DOHH2 (cell line): ENCODE results near the gene TP63.

Experiments
- H3F3A ChIP-seq: fragments of 200-600 bp; sonication (generic), shearing (Covaris generic); 2 replicates; pipeline ENCODE4 v1.6.0; 2016; ENCODE audit warnings: antibody characterized with exemption, mild to moderate bottlenecking; ENCODE audit not compliant: control insufficient read depth, insufficient read depth
- H3K27ac ChIP-seq: fragments of 200-600 bp; sonication (generic); 2 replicates; pipeline ENCODE4 v1.5.1; 2014; ENCODE audit warnings: low read depth, mild to moderate bottlenecking, low read length, moderate library complexity
- H3K27me3 ChIP-seq: fragments of 200-600 bp; sonication (generic); 2 replicates; pipeline ENCODE4 v1.6.1; 2014; ENCODE audit warnings: mild to moderate bottlenecking, low read length, mixed read lengths; ENCODE audit not compliant: control insufficient read depth
- H3K36me3 ChIP-seq: fragments of 200-600 bp; sonication (generic); 2 replicates; pipeline ENCODE4 v1.6.1; 2014; ENCODE audit warnings: mild to moderate bottlenecking, low read length, moderate library complexity, mixed read lengths; ENCODE audit not compliant: control insufficient read depth
- H3K4me1 ChIP-seq: fragments of 200-600 bp; sonication (generic); 2 replicates; pipeline ENCODE4 v1.6.1; 2014; ENCODE audit warnings: mild to moderate bottlenecking, low read length, mixed read lengths; ENCODE audit not compliant: control insufficient read depth
- H3K4me2 ChIP-seq: fragments of 200-600 bp; sonication (generic); 2 replicates; pipeline ENCODE4 v1.6.0; 2014; ENCODE audit warnings: mild to moderate bottlenecking, low read length, moderate library complexity
- H3K4me3 ChIP-seq: fragments of 200-600 bp; sonication (generic); 2 replicates; pipeline ENCODE4 v1.5.1; 2014; ENCODE audit warnings: mild to moderate bottlenecking, low read length, mixed read lengths
- H3K79me2 ChIP-seq: fragments of 200-600 bp; sonication (generic); 2 replicates; pipeline ENCODE4 v1.6.1; 2014; ENCODE audit warnings: mild to moderate bottlenecking, low read length, mixed read lengths; ENCODE audit not compliant: control insufficient read depth
- H3K9me2 ChIP-seq: fragments of 200-600 bp; sonication (generic); replicated peaks from 2 replicates; pipeline ENCODE4 v1.6.1; 2014; ENCODE audit warnings: mild to moderate bottlenecking, low read length, mixed read lengths; ENCODE audit not compliant: control insufficient read depth
- H3K9me3 ChIP-seq: fragments of 200-600 bp; sonication (generic); 2 replicates; pipeline ENCODE4 v1.6.1; 2014; ENCODE audit warnings: antibody characterized with exemption, low read length, mixed read lengths; ENCODE audit not compliant: control insufficient read depth, insufficient read depth
- H4K20me1 ChIP-seq: fragments of 200-600 bp; sonication (generic); 2 replicates; pipeline ENCODE4 v1.6.0; 2014; ENCODE audit warnings: low read depth, mild to moderate bottlenecking, antibody characterized with exemption, low read length, moderate library complexity; ENCODE audit not compliant: control insufficient read depth, insufficient read depth
- CTCF ChIP-seq: fragments of 200-600 bp; sonication (generic); IDR thresholded peaks from one replicate; pipeline ENCODE4 v1.5.1; 2014; ENCODE audit warnings: antibody characterized with exemption, mild to moderate bottlenecking, low read depth, low read length; ENCODE audit not compliant: poor library complexity, severe bottlenecking
- EZH2phosphoT487 ChIP-seq: fragments of 200-600 bp; sonication (generic); IDR thresholded peaks from 2 replicates; pipeline ENCODE4 v1.6.1; 2017; ENCODE audit warnings: borderline replicate concordance, mild to moderate bottlenecking, antibody characterized with exemption, low read length, moderate library complexity, mixed read lengths

Gene TP63

DNA sequence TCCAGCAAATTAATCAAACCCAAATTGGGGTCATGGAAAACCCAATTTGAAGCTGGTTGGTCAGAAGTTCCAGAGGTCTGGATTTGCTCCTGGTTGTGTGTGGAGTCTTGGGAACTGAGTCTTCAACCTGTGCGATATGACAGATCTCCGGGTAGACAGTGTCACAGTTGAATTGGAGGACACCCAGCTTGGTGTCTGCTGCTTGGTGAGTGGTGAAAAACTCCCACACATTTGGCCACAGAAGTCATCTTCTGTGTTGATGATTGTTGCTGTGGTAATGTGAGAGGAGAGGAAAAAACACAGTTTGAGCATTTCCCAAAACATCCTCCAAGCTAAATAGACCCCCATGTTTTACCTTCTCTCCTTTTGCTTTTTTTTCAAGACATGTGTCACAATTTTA lies 218.1 kb downstream of the TP63 start:
- no peaks in the 10 kb centered on the region for H3K27me3 ChIP-seq
- no peaks in the 10 kb centered on the region for H3K9me2 ChIP-seq
- H3K27ac ChIP-seq, result no peak overlapping the region
- no peaks in the 10 kb centered on the region for H3K9me3 ChIP-seq
- no peaks in the 10 kb centered on the region for H4K20me1 ChIP-seq
- no peak for TF ChIP-seq EZH2phosphoT487
- TF ChIP-seq CTCF, result no peak
- no peaks in the 10 kb centered on the region for H3F3A ChIP-seq
- no peaks in the 10 kb centered on the region for H3K79me2 ChIP-seq
- no peak overlapping the region for H3K4me2 ChIP-seq
- H3K4me3 ChIP-seq, result no peak overlapping the region
- H3K4me1 ChIP-seq, result no peaks in the 10 kb centered on the region
- H3K36me3 ChIP-seq, result no peaks in the 10 kb centered on the region

DNA sequence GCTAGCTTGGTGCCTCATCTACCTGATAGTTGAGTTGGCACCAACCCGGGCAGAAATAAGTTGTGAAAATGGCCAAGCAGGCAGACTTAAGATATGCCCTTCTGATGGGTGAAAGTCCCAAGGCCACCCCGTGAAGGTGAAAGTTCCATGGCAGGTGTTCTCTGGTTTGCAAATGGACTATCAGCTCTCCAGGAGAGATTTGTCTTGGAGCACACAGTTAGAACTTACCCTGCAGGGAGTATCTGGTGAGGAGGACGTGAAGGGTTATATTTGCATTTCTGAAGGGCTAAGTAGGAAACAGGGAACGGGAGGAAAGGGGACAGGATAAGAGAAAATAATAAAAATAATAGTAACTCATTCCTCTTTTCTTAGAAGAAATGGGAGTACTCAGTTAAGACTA lies 220.5 kb downstream of the TP63 start:
- Histone ChIP-seq H4K20me1 (no peaks in the 10 kb centered on the region), H3K27me3 (no peaks in the 10 kb centered on the region), H3K79me2 (no peaks in the 10 kb centered on the region), H3K4me1 (no peaks in the 10 kb centered on the region), H3F3A (no peaks in the 10 kb centered on the region), H3K4me3 (no peak overlapping the region), H3K9me3 (no peaks in the 10 kb centered on the region), H3K36me3 (no peaks in the 10 kb centered on the region), H3K9me2 (no peaks in the 10 kb centered on the region), H3K27ac (no peak overlapping the region), H3K4me2 (no peak overlapping the region)
- TF ChIP-seq EZH2phosphoT487 (no peak), CTCF (no peak)

DNA sequence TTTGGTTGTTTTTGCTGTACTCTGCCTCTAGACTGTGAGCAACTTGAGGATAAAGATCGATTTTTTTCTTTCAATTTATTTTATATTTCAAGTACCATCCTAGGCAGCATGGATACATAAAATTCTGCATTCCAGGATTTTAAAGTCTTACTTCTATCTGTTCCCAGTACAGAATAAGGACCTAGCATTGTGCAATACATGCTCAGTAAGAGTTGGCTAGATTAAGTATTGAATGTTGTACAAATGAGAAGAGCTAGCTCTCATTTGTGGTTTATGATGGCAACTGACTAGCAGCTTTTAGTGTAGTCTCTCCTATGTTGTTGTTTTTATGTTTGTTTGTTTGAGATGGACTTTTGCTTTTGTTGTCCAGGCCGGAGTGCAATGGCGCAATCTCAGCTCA lies 222.7 kb downstream of the TP63 start:
- H3K9me2 ChIP-seq, result no peaks in the 10 kb centered on the region
- no peaks in the 10 kb centered on the region for H3K27me3 ChIP-seq
- H3K4me1 ChIP-seq, result no peaks in the 10 kb centered on the region
- H3F3A ChIP-seq, result no peaks in the 10 kb centered on the region
- H3K4me3 ChIP-seq, result no peak overlapping the region
- no peaks in the 10 kb centered on the region for H3K9me3 ChIP-seq
- no peak overlapping the region for H3K27ac ChIP-seq
- no peaks in the 10 kb centered on the region for H4K20me1 ChIP-seq
- no peak for TF ChIP-seq EZH2phosphoT487
- no peak for TF ChIP-seq CTCF
- no peak overlapping the region for H3K4me2 ChIP-seq
- no peaks in the 10 kb centered on the region for H3K79me2 ChIP-seq
- H3K36me3 ChIP-seq, result no peaks in the 10 kb centered on the region

- no peaks in the 10 kb centered on the region for H3K79me2 ChIP-seq
- no peaks in the 10 kb centered on the region for H3K9me2 ChIP-seq
- H3K4me1 ChIP-seq, result no peaks in the 10 kb centered on the region
- no peaks in the 10 kb centered on the region for H3K9me3 ChIP-seq
- H3K36me3 ChIP-seq, result no peaks in the 10 kb centered on the region
- H4K20me1 ChIP-seq, result no peaks in the 10 kb centered on the region
- no peak overlapping the region for H3K4me3 ChIP-seq
- H3K4me2 ChIP-seq, result no peak overlapping the region
- TF ChIP-seq EZH2phosphoT487, result no peak
- TF ChIP-seq CTCF, result no peak
- no peak overlapping the region for H3K27ac ChIP-seq
- no peaks in the 10 kb centered on the region for H3F3A ChIP-seq
- no peaks in the 10 kb centered on the region for H3K27me3 ChIP-seq
Measured at GRCh38 chr3:189860296-189860695, 229.1 kb downstream of the TP63 start.
